Measurements from ENCODE around the gene BYSL.

DNA sequence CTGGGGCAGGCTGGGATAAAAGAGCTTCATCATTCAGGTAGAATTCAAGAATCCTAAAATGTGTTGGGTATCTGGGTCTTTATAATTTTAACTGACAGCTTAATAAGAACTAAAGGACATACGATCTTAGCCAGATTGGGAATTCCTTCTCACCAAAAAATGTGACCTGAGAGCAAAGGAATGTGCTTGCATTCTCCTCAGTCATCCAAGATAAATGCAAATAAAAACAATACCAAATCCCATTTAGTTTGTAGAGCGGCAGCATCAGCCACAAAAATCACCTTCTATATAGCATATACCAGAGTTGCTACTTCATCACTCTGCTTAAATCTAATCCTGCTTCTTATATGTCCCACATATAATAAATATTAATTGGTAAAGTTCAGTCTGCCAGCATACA, 43.1 kb upstream of the BYSL start:
- TF ChIP-seq, protein P1, sequence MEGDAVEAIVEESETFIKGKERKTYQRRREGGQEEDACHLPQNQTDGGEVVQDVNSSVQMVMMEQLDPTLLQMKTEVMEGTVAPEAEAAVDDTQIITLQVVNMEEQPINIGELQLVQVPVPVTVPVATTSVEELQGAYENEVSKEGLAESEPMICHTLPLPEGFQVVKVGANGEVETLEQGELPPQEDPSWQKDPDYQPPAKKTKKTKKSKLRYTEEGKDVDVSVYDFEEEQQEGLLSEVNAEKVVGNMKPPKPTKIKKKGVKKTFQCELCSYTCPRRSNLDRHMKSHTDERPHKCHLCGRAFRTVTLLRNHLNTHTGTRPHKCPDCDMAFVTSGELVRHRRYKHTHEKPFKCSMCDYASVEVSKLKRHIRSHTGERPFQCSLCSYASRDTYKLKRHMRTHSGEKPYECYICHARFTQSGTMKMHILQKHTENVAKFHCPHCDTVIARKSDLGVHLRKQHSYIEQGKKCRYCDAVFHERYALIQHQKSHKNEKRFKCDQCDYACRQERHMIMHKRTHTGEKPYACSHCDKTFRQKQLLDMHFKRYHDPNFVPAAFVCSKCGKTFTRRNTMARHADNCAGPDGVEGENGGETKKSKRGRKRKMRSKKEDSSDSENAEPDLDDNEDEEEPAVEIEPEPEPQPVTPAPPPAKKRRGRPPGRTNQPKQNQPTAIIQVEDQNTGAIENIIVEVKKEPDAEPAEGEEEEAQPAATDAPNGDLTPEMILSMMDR (IDR thresholded peaks at IDR 0.05) = no peak
- TF ChIP-seq POLR2A (IDR thresholded peaks at IDR 0.05) = no peak
